WTC11 (cell line): Measurements from ENCODE around the gene RACGAP1. TPM values are rescaled to one million over a fixed set of nuclear protein-coding genes. Genes with fewer than 3 reads are reported as not detected.

Experiments used
- ATAC-seq: fragments of 200-7000 bp; cut with Tn5 transposase; 2 replicates; pipeline ENCODE4 v1.10.0; 2021; ENCODE audit warnings: mild to moderate bottlenecking, moderate library complexity
- CTCF ChIA-PET: fragments of 300-600 bp; sonication (Branson Sonifier 250); formaldehyde crosslinking; loops from one replicate; lab custom pipeline; 2021; ENCODE audit warnings: antibody characterized with exemption; lab: Charles Lee
- POLR2A ChIA-PET: fragments of 350-600 bp; sonication (Branson Sonifier 250); formaldehyde crosslinking; loops from one replicate; lab custom pipeline; 2021; ENCODE audit warnings: antibody characterized with exemption; lab: Charles Lee
- DNase-seq: peaks from one replicate; pipeline ENCODE4 v3.0.0; 2021; ENCODE audit warnings: low spot score
- H3K27ac Mint-ChIP-seq: 2 replicates; pipeline ENCODE4 v1.8.0; 2021; ENCODE audit warnings: mixed read lengths
- H3K27me3 Mint-ChIP-seq: 2 replicates; pipeline ENCODE4 v1.8.0; 2021; ENCODE audit warnings: low read depth, mild to moderate bottlenecking, moderate library complexity, mixed read lengths
- H3K36me3 Mint-ChIP-seq: 2 replicates; pipeline ENCODE4 v1.8.0; 2021; ENCODE audit warnings: mixed read lengths
- H3K4me1 Mint-ChIP-seq: 2 replicates; pipeline ENCODE4 v1.8.0; 2022; ENCODE audit warnings: mixed read lengths
- H3K4me3 Mint-ChIP-seq: 2 replicates; pipeline ENCODE4 v1.8.0; 2021; ENCODE audit warnings: mild to moderate bottlenecking, moderate library complexity, mixed read lengths
- H3K9me3 Mint-ChIP-seq: 2 replicates; pipeline ENCODE4 v1.8.0; 2021; ENCODE audit warnings: mixed read lengths
- ATF2 ChIP-seq: sonication (generic); formaldehyde crosslinking; IDR thresholded peaks from 2 replicates; pipeline ENCODE4 v1.8.1; 2022; ENCODE audit warnings: low read depth, missing genetic modification reagents, borderline replicate concordance
- ATF6 ChIP-seq: sonication (generic); formaldehyde crosslinking; IDR thresholded peaks from 2 replicates; pipeline ENCODE4 v1.8.1; 2023; ENCODE audit warnings: mild to moderate bottlenecking, missing genetic modification reagents
- CREM ChIP-seq: sonication (generic); formaldehyde crosslinking; IDR thresholded peaks from 2 replicates; pipeline ENCODE4 v1.8.1; 2022; ENCODE audit warnings: mild to moderate bottlenecking, missing genetic modification reagents, moderate library complexity
- CTCF ChIP-seq: fragments of 200-600 bp; IDR thresholded peaks from 2 replicates; pipeline ENCODE4 v1.8.0; 2022; ENCODE audit warnings: antibody characterized with exemption
- E2F1 ChIP-seq: sonication (generic); formaldehyde crosslinking; IDR thresholded peaks from 2 replicates; pipeline ENCODE4 v1.8.0; 2022; ENCODE audit warnings: mild to moderate bottlenecking, missing genetic modification reagents
- E2F5 ChIP-seq: sonication (generic); formaldehyde crosslinking; IDR thresholded peaks from 2 replicates; pipeline ENCODE4 v1.8.1; 2022; ENCODE audit warnings: mild to moderate bottlenecking, moderate library complexity, missing genetic modification reagents
- FOXP1 ChIP-seq: sonication (generic); formaldehyde crosslinking; IDR thresholded peaks from 2 replicates; pipeline ENCODE4 v1.8.0; 2022; ENCODE audit warnings: missing genetic modification reagents, mild to moderate bottlenecking, moderate library complexity, borderline replicate concordance
- GABPB1 ChIP-seq: sonication (generic); formaldehyde crosslinking; IDR thresholded peaks from 2 replicates; pipeline ENCODE4 v1.8.1; 2023; ENCODE audit warnings: mild to moderate bottlenecking, missing genetic modification reagents
- KAT7 ChIP-seq: sonication (generic); formaldehyde crosslinking; IDR thresholded peaks from 2 replicates; pipeline ENCODE4 v1.8.1; 2023; ENCODE audit warnings: missing genetic modification reagents, mild to moderate bottlenecking, borderline replicate concordance
- NFATC4 ChIP-seq: fragments of 250-450 bp; sonication (Bioruptor Pico); IDR thresholded peaks from 2 replicates; pipeline ENCODE4 v1.9.0; 2021; ENCODE audit warnings: mild to moderate bottlenecking
- NFE2L1 ChIP-seq: sonication (generic); formaldehyde crosslinking; IDR thresholded peaks from 2 replicates; pipeline ENCODE4 v1.8.1; 2023; ENCODE audit warnings: missing genetic modification reagents
- NFYB ChIP-seq: sonication (generic); formaldehyde crosslinking; conservative IDR thresholded peaks from 2 replicates; pipeline ENCODE4 v1.8.0; 2022; ENCODE audit warnings: low read depth, missing genetic modification reagents
- NR1H2 ChIP-seq: sonication (generic); formaldehyde crosslinking; IDR thresholded peaks from 2 replicates; pipeline ENCODE4 v1.9.0; 2021; ENCODE audit warnings: mild to moderate bottlenecking, moderate library complexity, missing genetic modification reagents
- RORB ChIP-seq: fragments of 250-450 bp; sonication (Bioruptor Pico); IDR thresholded peaks from 2 replicates; pipeline ENCODE4 v1.9.0; 2021; ENCODE audit warnings: mild to moderate bottlenecking
- SMAD4 ChIP-seq: sonication (generic); formaldehyde crosslinking; IDR thresholded peaks from 2 replicates; pipeline ENCODE4 v1.8.0; 2022; ENCODE audit warnings: mild to moderate bottlenecking, missing genetic modification reagents
- SP1 ChIP-seq: sonication (generic); formaldehyde crosslinking; conservative IDR thresholded peaks from 2 replicates; pipeline ENCODE4 v1.8.1; 2022; ENCODE audit warnings: missing genetic modification reagents
- ZBTB21 ChIP-seq: sonication (generic); formaldehyde crosslinking; IDR thresholded peaks from 2 replicates; pipeline ENCODE4 v1.8.1; 2023; ENCODE audit warnings: mild to moderate bottlenecking, missing genetic modification reagents, borderline replicate concordance
- ZBTB43 ChIP-seq: sonication (generic); formaldehyde crosslinking; IDR thresholded peaks from 2 replicates; pipeline ENCODE4 v1.8.1; 2023; ENCODE audit warnings: mild to moderate bottlenecking, missing genetic modification reagents
- ZMAT4 ChIP-seq: fragments of 250-450 bp; sonication (Bioruptor Pico); IDR thresholded peaks from 2 replicates; pipeline ENCODE4 v1.9.0; 2021; ENCODE audit warnings: mild to moderate bottlenecking
- ZNF219 ChIP-seq: sonication (generic); formaldehyde crosslinking; IDR thresholded peaks from 2 replicates; pipeline ENCODE4 v1.8.0; 2023; ENCODE audit warnings: missing genetic modification reagents, mild to moderate bottlenecking, borderline replicate concordance
- ZNF416 ChIP-seq: fragments of 250-450 bp; sonication (Bioruptor Pico); IDR thresholded peaks from 2 replicates; pipeline ENCODE4 v1.9.0; 2021; ENCODE audit warnings: mild to moderate bottlenecking, inconsistent platforms
- total RNA-seq: library from RNA; stranded (reverse); gene quantifications from 3 replicates; pipeline ENCODE4 v1.2.3, GENCODE V29; 2021

RACGAP1 gene
- total RNA-seq, 1 experiment from 2014 or later: 87.7 TPM

- TF ChIP-seq ATF6 (CRISPR knock-in tag) (no peak), NFE2L1 (no peak), FOXP1 (no peak), NFATC4 (CRISPR knock-in tag) (no peak), SP1 (CRISPR knock-in tag) (no peak), ZBTB43 (CRISPR knock-in tag) (no peak), KAT7 (CRISPR knock-in tag) (no peak), NR1H2 (CRISPR knock-in tag) (no peak)
Observed at GRCh38 chr12:49951411-49952240, 73.7 kb downstream of the RACGAP1 start (continued).

GRCh38 chr12:49950273-49951251 is 74.7 kb downstream of the RACGAP1 start, which contains the start of gene AQP2:
TSS of gene AQP2 (plus strand) at chr12:49950737. CDS start at chr12:49950831, 94 bp downstream.
- Mint-ChIP-seq H3K4me3 (no peak within 1 kb of the TSS), H3K4me1 (peaks cover 19% of the 10 kb centered on the region), H3K36me3 (no peaks in the 10 kb centered on the region), H3K27me3 (peaks cover 6% of the 10 kb centered on the region; the same call in 1 of the 2 replicates), H3K9me3 (no peaks in the 10 kb centered on the region), H3K27ac (no peak within 1 kb of the TSS)
- CTCF ChIA-PET: interaction anchor here (1.0 to 8.2 kb wide), 6 partner anchors 9 to 161 kb away, joined by 3 to 168 read pairs (median 6); partner anchors contain the start of gene AQP6
- no peak for ATAC-seq
- DNase-seq: no peak
- POLR2A ChIA-PET: no interaction called here
- TF ChIP-seq KAT7 (CRISPR knock-in tag): no peak
- no peak for TF ChIP-seq E2F5
- no peak for TF ChIP-seq NFYB (CRISPR knock-in tag)
- no peak for TF ChIP-seq ZNF219 (CRISPR knock-in tag)
- TF ChIP-seq CREM: no peak
- no peak for TF ChIP-seq ATF2 (CRISPR knock-in tag)
- TF ChIP-seq RORB: no peak
- TF ChIP-seq E2F1 (CRISPR knock-in tag): no peak
- TF ChIP-seq ZMAT4: no peak
- TF ChIP-seq GABPB1: no peak
- no peak for TF ChIP-seq ZNF416 (CRISPR knock-in tag)
- TF ChIP-seq CTCF: no peak
- no peak for TF ChIP-seq SMAD4 (CRISPR knock-in tag)
- no peak for TF ChIP-seq ZBTB21 (CRISPR knock-in tag)
